Neuron (in vitro differentiated cells): ENCODE results near the gene FAP.

Experiments used
- H2AFZ ChIP-seq: one replicate; pipeline ENCODE4 v1.6.1; 2013; ENCODE audit warnings: low read depth, mild to moderate bottlenecking, inconsistent platforms, low read length, moderate library complexity
- H3K27me3 ChIP-seq: one replicate; pipeline ENCODE4 v1.6.1; 2013; ENCODE audit warnings: low read length; ENCODE audit not compliant: insufficient read depth
- H3K36me3 ChIP-seq: one replicate; pipeline ENCODE4 v1.6.1; 2013; ENCODE audit warnings: low read length; ENCODE audit not compliant: insufficient read depth
- H3K4me1 ChIP-seq: one replicate; pipeline ENCODE4 v1.6.1; 2013; ENCODE audit warnings: low read length; ENCODE audit not compliant: insufficient read depth
- H3K4me3 ChIP-seq: 2 replicates; pipeline ENCODE4 v1.5.1; 2013; ENCODE audit warnings: mild to moderate bottlenecking, low read length, moderate library complexity
- H3K9me3 ChIP-seq: one replicate; pipeline ENCODE4 v1.6.1; 2013; ENCODE audit warnings: low read length

FAP gene

GRCh38 chr2:162257425-162257824 is 14.2 kb upstream of the FAP start:
- H3K9me3 ChIP-seq: no peaks in the 10 kb centered on the region
- no peak overlapping the region for H2AFZ ChIP-seq
- H3K4me1 ChIP-seq: no peaks in the 10 kb centered on the region
- no peaks in the 10 kb centered on the region for H3K27me3 ChIP-seq
- no peak overlapping the region for H3K4me3 ChIP-seq
- H3K36me3 ChIP-seq: no peaks in the 10 kb centered on the region

GRCh38 chr2:162256591-162256991 is 13.3 kb upstream of the FAP start:
- Histone ChIP-seq H3K36me3 (no peaks in the 10 kb centered on the region), H2AFZ (no peak overlapping the region), H3K4me3 (no peak overlapping the region), H3K27me3 (no peaks in the 10 kb centered on the region), H3K9me3 (no peaks in the 10 kb centered on the region), H3K4me1 (no peaks in the 10 kb centered on the region)

DNA sequence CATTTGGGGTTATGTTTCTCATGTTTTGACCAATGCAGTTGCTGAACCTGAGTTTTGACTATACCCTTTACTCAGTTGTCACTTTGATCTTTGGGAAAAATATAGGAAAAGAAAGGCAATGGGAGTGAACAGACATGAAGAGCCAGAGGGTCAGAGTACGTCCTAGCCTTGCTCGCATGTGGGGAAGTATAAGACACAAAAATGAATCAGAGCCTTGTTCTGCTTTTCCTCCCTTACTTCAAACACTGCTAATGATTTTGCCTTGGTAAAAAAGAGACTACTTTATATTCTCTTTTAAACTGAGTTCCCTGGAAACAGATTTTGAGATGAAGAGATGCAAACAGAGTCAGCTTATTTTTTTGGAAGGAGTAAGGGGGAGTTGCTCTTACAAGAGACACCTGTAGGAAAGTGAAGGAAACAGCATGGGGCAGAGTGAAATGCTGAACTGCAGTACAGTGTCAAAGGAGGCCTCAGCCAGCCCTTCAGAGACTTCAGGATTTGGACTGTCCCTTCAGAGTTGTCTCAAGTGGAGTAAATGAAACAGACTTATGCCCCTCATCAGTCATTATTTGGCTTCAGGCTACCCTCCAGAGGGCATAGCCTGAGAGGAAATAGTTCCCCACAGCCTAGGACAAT is 11.1 kb upstream of the FAP start:
- Histone ChIP-seq H3K27me3 (no peaks in the 10 kb centered on the region), H3K36me3 (no peaks in the 10 kb centered on the region), H3K9me3 (no peaks in the 10 kb centered on the region), H3K4me1 (no peaks in the 10 kb centered on the region), H2AFZ (no peak overlapping the region), H3K4me3 (no peak overlapping the region)

DNA sequence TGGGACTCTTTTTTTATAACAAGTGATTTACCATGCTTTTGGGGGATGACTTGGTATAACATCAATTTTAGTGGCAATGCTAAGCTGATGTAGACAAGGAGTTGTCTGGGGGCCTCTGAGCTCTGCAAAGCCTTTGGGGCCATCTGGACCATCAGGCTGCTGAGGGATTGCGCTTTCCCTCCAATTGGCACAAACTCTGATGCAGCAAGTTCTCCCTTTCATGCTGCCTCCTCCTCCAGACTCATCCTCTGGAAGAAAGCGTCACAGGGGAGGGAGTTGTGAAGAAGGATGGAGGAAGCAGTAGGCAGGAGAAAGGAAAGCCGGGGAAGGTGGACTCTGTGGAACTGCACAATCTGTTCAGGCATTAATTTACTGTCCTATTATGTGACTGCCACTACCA is 10.2 kb upstream of the FAP start:
- Histone ChIP-seq H2AFZ (no peak overlapping the region), H3K27me3 (no peaks in the 10 kb centered on the region), H3K9me3 (no peaks in the 10 kb centered on the region), H3K4me1 (no peaks in the 10 kb centered on the region), H3K36me3 (no peaks in the 10 kb centered on the region), H3K4me3 (no peak overlapping the region)

DNA sequence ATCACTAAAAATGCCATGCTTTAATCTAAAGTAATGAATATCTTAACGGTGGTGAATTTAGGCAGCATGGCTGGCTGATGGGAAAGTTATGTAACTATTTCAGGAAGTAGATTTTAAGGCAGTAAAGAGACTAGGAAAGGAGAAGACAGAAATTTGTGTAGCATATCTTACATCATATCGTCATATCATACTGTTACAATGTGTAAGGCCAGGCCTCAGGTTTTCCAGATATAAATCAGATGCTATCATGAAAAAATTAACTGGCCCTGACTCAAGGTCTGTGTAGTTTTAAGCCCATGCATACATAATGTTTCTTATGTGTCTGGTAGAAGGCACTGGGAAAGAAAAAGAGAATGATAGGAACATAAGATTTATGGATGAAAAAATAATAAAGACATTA is 8.9 kb upstream of the FAP start:
- no peak overlapping the region for H3K4me3 ChIP-seq
- no peaks in the 10 kb centered on the region for H3K36me3 ChIP-seq
- H3K4me1 ChIP-seq: no peaks in the 10 kb centered on the region
- H3K9me3 ChIP-seq: no peaks in the 10 kb centered on the region
- H3K27me3 ChIP-seq: no peaks in the 10 kb centered on the region
- no peak overlapping the region for H2AFZ ChIP-seq

- Histone ChIP-seq H3K4me1 (peaks cover 11% of the 10 kb centered on the region), H3K27me3 (no peaks in the 10 kb centered on the region), H3K36me3 (no peaks in the 10 kb centered on the region), H3K9me3 (no peaks in the 10 kb centered on the region), H3K4me3 (no peak overlapping the region), H2AFZ (no peak overlapping the region)
These were observed 2.5 kb upstream of the FAP start for GRCh38 chr2:162245781-162246180.

DNA sequence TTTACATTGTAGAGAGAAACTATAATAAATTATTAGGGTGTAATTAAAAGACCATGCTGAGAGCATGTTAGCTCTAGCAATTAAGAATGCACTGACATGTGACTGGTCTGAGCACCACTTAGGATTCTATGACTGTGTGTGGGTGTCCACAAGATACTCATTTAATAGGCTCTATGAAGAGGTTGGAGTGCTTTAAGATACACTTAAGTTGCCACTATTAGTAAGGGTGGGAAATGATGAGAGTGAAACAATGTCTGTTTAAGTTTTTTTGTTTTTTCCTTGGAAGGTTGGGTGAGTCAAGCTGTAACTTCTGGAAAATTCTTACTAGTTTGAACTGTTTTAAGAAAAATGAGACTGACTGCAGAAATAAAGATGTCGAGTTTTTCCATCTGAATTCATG is 1.8 kb upstream of the FAP start:
- H2AFZ ChIP-seq: no peak overlapping the region
- H3K4me3 ChIP-seq: no peak overlapping the region
- H3K27me3 ChIP-seq: no peaks in the 10 kb centered on the region
- H3K9me3 ChIP-seq: no peaks in the 10 kb centered on the region
- H3K4me1 ChIP-seq: peaks cover 11% of the 10 kb centered on the region
- no peaks in the 10 kb centered on the region for H3K36me3 ChIP-seq

- Histone ChIP-seq H3K9me3 (no peaks in the 10 kb centered on the region), H3K27me3 (no peaks in the 10 kb centered on the region), H3K4me3 (no peak overlapping the region), H3K36me3 (no peaks in the 10 kb centered on the region), H3K4me1 (peaks cover 11% of the 10 kb centered on the region), H2AFZ (no peak overlapping the region)
These were observed 1.3 kb upstream of the FAP start for GRCh38 chr2:162244541-162245031.

- H3K36me3 ChIP-seq: no peaks in the 10 kb centered on the region
- H3K4me1 ChIP-seq: peaks cover 11% of the 10 kb centered on the region
- H3K27me3 ChIP-seq: no peaks in the 10 kb centered on the region
- no peaks in the 10 kb centered on the region for H3K9me3 ChIP-seq
- no peak overlapping the region for H3K4me3 ChIP-seq
- no peak overlapping the region for H2AFZ ChIP-seq
These were observed 470 bp upstream of the FAP start for GRCh38 chr2:162243715-162244114.

DNA sequence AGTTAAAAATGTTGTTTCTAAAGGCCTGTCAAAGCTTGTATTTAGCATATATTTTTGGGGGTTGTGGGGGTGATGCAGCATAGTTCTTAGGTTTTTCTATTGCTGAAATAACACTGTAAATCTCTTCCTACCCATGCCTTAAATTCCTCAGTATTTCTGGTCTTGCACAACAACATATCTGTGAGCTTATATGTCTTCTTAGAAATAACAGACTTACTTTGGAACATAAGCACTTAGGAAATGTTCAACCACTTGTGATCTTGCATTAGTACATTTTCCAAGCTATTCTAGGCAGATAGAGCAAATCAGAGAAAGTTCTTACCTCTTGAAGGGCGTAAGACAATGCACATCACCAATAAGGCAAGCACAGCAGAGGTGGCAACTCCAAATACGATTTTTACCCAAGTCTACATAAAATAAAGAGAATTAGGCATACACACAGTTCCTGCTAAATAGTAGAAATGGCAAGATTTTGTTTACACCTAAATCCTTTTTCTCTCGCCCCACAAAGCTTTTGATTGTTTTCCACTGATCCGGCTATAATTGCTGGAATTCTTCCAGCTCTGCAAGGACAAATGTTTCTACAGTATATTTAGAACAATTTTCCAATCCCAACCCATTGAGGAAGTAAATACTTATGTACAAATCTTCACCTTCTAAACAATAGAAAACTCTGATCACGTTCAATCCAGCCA is 512 bp downstream of the FAP start:
- Histone ChIP-seq H3K9me3 (no peaks in the 10 kb centered on the region), H3K4me3 (no peak overlapping the region), H3K36me3 (no peaks in the 10 kb centered on the region), H2AFZ (no peak overlapping the region), H3K27me3 (no peaks in the 10 kb centered on the region), H3K4me1 (peaks cover 11% of the 10 kb centered on the region)

DNA sequence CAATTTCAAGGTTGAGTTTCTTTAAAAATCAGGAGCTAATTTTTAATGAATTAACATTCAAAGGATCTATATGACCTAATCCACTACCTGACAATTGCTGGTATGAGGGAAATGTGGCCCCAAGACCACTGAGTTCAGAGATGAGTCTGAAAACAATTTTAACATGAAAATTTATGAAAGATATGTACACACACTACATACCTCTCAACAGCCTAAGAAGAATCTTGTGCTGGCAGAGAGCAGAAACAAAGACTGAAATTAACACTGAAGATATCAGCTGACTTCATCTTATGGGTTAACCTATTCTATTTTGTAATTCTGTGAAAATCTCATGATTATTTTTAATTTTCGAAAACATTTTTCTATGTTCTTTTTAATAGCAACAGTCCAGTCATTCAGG is 1.7 kb downstream of the FAP start:
- no peak overlapping the region for H3K4me3 ChIP-seq
- H3K36me3 ChIP-seq: no peaks in the 10 kb centered on the region
- no peak overlapping the region for H2AFZ ChIP-seq
- no peaks in the 10 kb centered on the region for H3K27me3 ChIP-seq
- peaks cover 11% of the 10 kb centered on the region for H3K4me1 ChIP-seq
- H3K9me3 ChIP-seq: no peaks in the 10 kb centered on the region

DNA sequence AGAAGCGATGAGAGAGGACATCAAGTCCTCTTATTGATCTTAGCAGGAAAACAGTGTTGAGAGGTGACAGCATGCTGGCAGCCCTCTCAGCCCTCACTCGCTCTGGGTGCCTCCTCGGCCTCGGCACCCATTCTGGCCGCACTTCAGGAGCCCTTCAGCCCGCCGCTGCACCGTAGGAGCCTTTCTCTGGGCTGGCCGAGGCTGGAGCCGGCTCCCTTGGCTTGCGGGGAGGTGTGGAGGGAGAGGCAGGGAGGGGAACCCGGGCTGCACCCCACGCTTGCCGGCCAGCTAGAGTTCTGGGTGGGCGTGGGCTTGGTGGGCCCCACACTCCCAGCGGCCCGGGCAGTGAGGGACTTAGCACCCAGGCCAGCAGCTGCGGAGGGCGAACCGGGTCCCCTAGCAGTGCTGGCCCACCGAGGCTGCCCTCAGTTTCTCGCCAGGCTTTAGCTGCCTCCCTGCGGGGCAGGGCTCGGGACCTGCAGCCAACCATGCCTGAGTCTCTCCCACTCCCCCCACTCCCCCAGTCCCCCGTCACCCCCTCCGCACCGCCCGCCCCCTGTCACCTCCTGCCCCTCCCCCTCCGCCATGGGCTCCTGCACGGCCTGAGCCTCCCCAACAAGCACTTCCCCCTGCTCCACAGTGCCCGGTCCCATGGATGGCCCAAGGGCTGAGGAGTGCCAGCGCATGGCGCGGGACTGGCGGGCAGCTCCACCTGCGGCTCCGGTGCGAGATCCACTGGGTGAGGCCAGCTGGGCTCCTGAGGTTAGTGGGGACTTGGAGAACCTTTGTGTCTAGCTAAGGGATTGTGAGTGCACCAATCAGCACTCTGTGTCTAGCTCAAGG is 8.4 kb downstream of the FAP start:
- Histone ChIP-seq H3K4me3 (no peak overlapping the region), H3K9me3 (no peaks in the 10 kb centered on the region), H3K27me3 (no peaks in the 10 kb centered on the region), H3K4me1 (no peaks in the 10 kb centered on the region), H2AFZ (no peak overlapping the region), H3K36me3 (no peaks in the 10 kb centered on the region)

- H3K9me3 ChIP-seq: no peaks in the 10 kb centered on the region
- H3K36me3 ChIP-seq: no peaks in the 10 kb centered on the region
- H3K27me3 ChIP-seq: no peaks in the 10 kb centered on the region
- no peak overlapping the region for H3K4me3 ChIP-seq
- no peak overlapping the region for H2AFZ ChIP-seq
- no peaks in the 10 kb centered on the region for H3K4me1 ChIP-seq
These were observed 10.0 kb downstream of the FAP start for GRCh38 chr2:162233197-162233596.
